DMS 273 (cell line): ENCODE results near the gene CFAP47.
A peak's percentile ranks its signal among the peaks of the same experiment; 100 is the strongest.
"Not testable (repeated sequence)": the region's sequence is repeated elsewhere in the genome, so short reads cannot be mapped to it uniquely, and the experiment has no call there.

Experiments
- DNase-seq: peaks from one replicate; lab custom pipeline; 2025; ENCODE audit not compliant: unreplicated experiment; lab: John Stamatoyannopoulos, UW

The CFAP47 gene, protein sequence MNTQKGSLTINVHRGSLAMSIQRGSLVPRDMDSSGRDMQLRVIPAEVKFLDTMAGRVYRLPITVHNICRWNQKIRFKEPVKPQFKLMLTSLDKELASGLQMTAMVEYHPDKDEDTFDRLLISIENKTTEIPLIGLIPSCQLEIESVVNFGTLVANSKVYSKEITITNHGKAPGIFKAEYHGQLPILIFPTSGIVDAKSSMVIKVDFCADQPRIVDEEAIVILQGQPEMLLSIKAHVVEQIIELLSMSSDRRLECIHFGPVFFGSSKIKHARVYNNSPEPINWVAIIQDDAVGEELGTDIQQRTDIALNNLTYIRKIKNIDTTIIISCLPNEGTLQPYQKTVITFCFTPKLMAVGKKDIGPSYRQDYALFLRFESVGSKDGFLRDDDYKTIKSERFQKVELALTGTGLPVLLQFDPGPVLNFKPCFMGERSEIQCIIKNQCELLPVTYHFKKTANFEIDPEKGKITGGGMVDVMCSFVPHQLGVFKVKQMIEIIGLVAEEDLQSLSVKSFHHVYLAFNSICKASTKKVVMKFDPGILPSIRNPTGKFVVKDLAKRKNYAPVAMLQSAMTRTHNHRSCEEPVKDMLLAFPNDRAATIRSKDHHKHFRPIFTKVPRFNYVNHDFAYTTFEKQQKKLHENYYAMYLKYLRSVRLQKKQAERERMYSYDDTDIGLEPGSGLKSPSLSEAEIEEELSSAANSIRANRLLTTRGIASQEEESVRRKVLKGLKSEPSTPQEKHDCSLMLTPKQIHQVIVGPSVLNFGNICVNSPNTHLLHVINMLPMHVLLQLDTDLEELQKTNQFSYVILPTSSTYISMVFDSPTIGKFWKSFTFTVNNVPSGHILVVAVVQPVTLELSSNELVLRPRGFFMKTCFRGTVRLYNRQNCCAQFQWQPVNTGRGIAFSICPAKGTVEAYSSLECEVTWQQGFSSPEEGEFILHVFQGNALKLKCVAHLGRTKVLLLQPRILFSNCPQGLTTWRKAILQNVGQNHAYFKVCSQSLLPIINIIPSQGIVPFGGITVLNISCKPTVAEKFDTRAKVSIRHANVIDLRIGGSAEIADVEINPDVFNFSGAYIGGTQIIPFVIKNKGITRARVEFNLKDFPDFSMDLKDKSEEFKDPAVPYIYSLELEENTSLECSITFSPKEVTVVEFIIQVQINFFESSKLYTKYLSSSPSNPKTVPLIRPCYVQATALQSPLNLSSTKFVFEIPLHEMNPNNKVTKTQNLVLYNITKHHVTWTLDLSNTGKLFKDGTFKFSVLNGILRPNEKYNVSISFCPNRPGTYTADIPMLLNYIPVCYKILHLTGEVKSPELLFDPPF (N-terminal part only)

DNA sequence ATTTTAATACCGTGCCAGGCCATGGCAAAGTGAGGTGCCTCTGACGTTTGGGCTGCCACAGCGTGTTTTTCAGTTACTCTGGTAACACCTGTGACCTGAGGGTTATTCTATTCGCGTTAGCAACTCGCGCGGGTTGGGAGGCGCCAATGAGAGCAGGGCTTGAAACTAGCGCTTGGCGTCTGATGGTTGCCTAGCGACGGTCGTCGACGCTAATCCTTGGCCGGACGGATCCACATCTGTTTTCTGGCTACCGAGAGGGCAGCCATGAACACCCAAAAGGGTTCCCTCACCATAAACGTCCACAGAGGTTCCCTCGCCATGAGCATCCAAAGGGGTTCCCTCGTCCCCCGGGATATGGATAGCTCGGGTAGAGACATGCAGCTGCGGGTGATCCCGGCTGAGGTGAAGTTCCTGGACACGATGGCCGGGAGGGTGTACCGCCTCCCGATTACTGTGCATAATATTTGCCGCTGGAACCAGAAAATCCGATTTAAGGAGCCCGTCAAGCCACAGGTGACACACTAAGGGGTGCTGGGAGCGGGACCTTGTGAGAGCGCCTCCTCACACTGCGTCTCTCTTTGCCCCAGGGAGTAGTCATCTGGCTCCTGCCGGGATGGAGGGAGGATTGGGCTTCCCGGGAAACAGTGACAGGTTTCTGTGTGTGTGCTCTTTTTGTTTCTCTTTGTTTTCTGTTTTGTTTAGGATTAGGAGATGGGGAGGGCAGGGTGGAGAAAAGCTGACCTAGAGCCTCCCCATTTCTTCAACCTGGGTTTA, at the start of gene CFAP47:
CFAP47 (plus strand) TSS at position 199 of the 774 bp plus-strand sequence; CDS start at position 265, 66 bp downstream.
- DNase-seq, result peak; percentile 71

DNA sequence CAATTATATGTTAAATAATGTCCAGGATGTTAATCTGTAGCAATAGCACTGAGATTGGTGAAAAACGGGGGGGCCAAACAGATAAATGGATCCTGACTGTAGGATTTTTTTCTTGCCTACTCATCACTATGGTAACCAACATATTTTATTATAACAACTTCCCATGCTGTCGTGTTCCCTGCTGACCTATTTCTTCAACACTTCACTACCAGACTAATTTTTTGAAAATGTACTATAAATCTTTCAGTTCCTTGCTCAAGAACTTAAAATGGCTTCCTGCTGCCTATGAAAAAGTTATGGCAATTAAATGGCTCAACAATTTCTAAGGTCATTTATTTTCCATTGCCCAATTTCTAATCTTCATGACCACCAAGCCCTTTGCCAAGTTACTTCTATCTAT, 38.9 kb upstream of the CFAP47 start:
- no peak for DNase-seq

DNA sequence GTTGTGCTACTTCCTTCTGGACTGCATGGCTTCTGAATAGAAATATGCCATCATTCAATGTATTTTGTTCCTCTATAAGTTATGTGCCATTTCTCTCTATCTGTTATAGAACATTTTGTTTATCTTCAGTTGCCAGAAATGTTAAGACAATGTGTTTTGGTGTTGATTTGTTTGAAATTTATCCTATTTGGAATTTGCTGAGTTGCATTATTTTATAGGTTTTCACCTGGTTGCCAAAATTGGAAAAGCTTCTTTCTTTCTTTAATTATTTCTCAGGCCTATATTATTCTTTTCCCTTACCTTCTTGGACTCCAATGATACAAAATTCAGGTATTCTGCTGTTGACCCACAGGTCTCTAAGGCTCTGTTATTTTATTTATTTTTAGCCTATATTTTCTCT, 33.4 kb upstream of the CFAP47 start:
- DNase-seq, result no peak

DNA sequence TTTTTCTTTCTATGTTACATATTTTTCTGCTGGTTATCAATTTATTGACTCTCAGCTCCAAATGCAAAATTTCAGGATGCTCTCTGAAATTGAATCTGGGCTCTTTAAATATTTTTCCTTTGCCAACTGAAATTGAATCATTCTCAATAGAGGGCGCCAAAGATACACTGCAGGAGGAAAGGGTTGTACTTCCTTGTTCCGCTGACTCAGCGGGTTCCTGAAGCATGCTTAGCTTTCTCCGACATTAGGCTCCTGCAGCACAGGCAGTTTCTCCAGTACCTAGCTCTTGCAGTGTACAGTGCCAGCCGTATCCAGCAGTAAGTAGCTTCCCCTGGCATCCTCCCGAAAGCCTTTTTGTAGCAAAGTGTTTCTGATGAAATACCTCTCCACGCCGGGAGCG, 28.8 kb upstream of the CFAP47 start:
- peak; percentile 92 for DNase-seq

DNA sequence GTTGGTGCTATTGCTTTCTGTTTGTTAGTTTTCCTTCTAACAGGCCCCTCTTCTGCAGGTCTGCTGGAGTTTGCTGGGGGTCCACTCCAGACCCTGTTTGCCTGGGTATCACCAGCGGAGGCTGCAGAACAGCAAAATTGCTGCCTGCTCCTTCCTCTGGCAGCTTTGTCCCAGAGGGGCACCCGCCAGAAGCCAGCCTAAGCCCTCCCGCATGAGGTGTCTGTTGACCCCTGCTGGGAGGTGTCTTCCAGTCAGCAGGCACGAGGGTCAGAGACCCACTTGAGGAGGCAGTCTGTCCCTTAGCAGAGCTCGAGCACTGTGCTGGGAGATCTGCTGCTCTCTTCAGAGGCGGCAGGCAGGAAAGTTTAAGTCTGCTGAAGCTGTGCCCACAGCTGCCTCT, 67.3 kb downstream of the CFAP47 start:
- not testable (repeated sequence) for DNase-seq

DNA sequence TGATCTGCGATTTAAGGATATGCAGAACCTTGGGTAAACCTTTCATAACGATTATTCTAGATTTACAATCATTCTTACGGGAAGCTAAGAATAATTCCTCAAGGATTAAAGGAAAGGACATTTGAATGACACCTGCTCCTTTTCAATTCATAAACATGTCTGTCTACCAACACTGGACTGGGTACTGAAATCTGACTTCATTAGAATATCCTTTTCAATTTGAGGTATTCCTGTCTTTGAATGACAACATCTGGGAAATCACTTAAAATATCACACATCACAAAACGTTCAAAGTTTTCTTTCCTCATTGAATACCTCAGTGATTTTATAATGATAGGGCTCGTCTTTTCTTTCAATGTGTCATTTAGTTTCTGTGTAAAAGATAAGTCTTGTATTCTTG, 87.7 kb downstream of the CFAP47 start:
- no peak for DNase-seq

DNA sequence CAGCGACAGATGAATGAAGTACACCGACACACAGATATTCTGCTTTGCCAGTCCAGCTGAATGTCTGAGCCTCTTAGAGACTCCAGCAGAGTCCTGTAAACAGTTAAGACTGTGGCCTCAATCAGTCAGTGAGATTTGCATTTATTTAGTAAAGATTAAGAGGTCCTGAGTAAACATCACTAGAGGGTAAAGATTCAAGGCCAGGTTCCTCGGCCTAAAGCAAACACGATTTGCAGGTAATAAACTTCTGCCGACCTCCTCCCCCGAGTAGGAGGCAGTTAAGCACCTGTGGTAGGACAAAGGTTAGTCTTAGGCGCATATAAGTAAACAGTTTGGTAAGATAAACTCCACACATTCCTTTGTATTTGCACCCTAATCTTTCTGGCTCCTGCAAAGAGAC, 99.6 kb downstream of the CFAP47 start:
- DNase-seq, result no peak

DNA sequence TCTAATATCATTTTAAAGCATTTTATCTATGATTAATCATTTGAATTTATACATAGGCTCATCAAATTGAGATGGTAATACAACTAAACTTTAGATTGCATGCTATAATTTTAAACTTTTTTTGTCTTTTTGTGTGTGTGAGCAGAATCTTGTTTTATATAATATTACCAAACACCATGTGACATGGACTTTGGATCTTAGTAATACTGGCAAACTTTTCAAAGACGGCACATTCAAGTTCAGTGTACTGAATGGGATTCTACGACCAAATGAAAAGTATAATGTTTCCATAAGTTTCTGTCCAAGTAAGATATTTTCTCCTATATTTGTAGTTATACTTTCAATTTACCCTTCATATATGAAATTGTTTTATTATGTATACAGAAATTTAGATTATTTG, 116.0 kb downstream of the CFAP47 start:
- no peak for DNase-seq

DNA sequence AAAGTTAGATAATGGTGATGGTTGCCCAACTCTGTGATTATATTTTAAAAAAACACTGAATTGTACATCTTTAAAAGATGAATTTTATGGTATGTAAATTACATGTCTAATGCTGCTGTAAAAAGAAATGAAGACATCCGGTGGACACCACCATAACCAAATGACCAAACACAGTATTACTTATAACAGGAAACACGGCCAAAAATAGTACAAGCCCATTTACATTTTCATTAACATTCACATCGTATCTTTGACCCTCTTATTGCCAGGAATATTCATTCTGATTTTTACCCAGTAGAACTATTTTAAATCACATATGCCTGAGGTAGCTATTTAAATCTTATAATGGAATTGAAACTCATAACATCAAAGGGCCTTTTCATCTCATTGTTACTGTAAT, 143.2 kb downstream of the CFAP47 start:
- DNase-seq, result no peak

DNA sequence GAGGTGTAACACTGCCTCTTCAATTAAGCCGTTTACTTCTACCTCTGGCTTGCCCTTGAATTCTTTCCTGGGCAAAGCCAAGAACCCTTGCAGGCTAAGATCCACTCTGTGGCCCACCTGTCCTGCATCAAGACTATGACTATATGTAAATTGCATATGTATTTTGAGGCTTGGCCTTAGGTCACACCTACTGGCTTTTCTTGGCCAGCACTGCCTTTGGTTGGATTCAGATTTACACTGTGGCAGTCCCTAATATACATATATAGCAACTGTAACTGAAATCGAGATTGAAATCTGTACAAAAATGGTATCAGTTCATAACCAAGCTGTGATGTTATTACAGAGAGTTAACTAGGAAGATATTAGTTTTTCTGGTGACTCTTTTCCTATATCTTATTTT, 151.5 kb downstream of the CFAP47 start:
- no peak for DNase-seq

DNA sequence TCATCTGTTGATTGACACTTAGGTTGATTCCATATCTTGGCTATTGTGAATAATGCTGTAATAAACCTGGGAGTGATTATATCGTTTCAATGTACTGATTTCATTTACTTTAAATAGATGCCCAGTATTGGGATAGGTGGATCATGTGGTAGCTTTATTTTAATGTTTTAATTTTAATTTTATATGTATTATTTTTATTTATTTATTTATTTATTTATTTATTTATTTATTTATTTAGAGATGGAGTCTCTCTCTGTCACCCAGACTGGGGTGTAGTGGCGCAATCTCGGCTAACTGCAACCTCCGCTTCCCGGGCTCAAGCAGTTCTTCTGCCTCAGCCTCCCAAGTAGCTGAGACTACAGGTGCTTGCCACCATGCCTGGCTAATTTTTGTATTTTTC, 155.5 kb downstream of the CFAP47 start:
- not testable (repeated sequence) for DNase-seq

DNA sequence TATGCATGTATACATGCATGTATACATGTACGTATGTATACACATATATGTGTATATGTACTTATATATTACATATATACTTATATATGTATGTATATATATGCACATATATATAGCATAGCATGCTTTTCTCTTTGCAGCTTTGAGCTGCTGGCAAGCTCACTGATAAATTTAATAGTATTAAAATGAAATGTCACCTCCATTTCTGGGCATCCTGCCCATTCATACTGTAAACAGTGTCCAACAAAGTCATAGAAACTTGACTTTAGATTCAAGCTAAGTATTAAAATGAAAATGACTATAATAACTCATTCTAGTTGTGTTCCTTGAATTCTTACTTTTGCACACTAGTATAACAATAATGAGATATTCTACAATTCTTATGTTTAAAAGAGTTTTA, 163.7 kb downstream of the CFAP47 start:
- no peak for DNase-seq

DNA sequence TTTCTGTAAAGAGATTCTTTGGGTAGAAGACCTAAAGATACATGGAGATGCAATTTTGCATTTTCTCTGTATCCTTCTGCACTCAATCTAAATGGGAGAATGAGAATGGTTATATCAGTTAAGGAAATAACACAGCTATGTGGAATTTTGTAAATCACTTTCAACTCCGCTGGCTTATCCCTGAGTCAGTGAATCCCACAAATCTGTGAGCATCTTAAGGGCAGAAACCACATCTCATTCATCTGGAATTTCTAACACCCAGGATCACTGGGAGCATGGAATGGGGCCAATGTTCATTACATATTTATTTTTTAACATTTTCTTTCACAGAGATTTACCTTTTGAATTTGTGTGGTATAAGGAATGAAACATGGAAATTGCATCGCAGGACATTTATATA, 167.8 kb downstream of the CFAP47 start:
- DNase-seq, result no peak

DNA sequence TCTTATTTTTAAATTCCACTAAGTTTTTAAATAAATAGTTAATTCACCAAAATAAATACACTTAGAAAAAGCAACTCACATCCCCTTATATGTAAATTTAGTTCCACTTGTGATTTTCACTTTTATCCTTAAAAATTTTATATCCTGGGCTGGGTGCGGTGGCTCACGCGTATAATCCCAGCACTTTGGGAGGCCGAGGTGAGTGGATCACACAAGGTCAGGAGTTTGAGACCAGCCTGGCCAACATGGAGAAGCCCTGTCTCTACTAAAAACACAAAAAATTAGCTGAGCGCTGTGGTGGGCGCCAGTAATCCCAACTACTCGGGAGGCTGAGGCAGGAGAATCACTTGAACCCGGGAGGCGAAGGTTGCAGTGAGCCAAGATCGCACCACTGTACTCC, 169.4 kb downstream of the CFAP47 start:
- not testable (repeated sequence) for DNase-seq

DNA sequence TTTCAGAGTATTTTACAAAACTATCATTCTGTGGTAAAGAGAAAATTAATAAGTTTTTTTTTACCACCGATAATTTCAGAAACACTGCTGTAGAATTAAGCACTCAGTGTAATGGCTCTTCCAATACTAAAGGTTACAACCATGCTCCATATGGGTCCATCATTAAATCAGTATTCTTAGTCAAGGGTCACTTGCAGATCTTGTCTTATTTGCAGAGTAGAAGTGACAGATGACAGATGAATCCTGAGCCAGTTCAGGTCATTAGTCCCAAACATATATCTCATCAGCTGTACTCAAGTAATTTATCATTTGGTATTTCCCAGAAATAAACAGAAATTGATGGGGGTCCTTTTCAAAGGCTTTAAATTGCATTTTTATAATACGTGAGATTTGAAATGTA, 182.9 kb downstream of the CFAP47 start:
- no peak for DNase-seq

DNA sequence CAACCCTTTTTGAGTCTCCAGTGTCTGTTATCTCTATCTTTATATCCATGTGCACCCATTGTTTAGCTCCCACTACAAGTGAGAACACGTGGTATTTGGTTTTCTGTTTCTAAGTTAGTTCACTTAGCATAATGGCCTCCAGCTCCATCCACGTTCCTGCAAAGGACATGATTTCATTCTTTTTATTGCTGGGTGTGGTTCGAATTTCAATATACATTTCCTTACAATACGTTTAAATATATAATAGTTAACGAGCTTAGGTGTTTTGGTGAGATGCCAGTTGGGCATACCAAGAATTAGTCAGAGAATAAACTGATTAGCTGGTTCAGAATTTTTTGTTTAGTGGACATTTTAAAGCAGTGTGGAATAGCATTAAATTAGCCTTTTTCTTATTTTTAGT, 196.7 kb downstream of the CFAP47 start:
- no peak for DNase-seq

DNA sequence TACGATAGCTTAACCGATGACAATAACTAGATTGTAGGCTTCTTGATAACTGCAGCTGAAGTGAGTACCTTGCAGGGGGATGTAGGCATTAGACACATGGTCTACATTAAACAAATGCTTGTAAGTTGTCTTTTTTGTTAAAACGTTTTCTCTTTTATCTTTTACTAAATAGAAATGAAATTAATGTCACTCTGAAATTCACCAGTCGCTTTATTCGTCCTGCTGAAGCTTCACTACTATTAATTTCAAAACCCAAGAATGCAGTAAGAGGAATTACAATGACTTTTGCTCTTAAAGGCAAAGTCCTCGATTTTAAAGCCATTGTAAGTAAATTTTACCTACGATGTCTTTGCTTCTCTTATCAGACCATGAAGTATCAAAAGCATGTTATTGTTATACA, 239.7 kb downstream of the CFAP47 start:
- no peak for DNase-seq

DNA sequence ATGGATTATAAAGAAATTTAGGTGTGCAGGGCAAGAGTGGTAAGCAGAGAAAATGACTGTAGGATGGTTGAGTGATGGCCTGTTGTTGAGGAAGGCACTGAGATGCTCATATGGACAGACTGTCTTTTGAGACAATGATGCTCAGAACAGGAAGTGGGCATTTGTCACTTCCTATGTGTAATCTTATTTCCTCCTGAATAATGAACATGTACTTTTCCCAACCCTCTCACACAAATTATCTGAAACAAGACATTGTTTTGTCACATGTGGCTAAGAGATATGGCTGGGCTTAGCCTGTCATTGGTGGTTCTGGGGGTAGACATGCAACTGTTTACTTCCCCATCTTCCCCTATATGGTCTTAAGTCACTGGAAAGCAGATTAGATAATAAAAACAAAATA, 240.5 kb downstream of the CFAP47 start:
- DNase-seq, result no peak

DNA sequence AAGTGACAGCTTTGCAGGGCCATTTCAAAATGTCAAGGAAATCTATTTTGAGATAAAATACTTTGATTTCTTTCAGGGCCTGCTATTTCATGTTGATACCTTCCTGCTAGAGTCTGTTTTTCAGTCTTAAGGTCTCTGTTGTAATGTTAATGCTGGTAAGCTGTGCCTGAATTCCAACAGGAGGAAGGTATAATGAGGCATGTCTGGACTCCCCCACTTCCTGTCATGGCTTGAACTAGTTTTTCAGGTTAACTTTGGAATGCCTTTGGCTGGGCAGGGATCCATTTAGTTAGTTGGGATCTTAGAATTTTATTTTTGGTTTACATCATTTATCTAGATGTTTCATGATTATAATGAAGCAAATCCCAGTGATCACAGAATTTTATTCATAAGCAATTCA, 279.0 kb downstream of the CFAP47 start:
- no peak for DNase-seq

DNA sequence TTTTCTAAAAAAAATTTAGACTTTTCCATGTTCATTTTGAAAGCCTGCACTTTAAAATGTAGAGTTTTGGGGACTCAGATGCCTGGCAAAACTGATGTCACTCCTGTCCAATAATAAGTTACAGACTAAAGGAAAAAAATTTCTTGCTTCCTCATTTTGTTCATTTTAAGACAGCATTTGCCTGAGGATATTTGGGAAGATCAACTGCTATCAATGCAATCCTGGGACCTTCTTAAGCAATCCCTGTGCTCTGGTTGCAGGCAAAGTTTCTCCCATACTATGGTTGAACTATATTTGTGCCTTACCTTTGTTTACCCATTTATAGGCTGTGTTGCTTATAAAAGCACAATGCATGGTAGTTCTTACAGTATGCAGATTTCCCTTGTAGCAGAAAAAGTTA, 280.4 kb downstream of the CFAP47 start:
- DNase-seq, result no peak

DNA sequence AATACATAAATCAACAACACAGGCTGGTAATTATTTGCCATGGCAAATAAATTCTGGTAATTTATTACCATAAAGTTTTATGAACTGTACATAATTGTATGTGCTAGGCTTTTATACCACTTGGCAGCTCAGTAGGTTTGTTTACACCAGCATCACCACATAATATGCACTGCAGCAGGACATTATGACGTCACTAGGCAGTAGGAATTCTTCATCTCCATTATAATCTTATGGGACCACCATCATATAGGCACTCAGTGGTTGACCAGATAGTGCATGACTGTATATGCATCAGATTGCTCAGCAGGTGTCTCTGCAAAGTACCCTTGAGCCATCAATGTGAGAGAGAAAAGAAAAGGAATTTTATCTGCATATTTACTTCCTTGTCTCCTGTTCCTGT, 295.4 kb downstream of the CFAP47 start:
- no peak for DNase-seq
